WTC11 (cell line): ENCODE measurements around the gene CLSTN2. TPM values are rescaled to one million over a fixed set of nuclear protein-coding genes. Genes with fewer than 3 reads are reported as not detected.

Experiments used
- ATAC-seq: fragments of 200-7000 bp; cut with Tn5 transposase; 2 replicates; pipeline ENCODE4 v1.10.0; 2021; ENCODE audit warnings: mild to moderate bottlenecking, moderate library complexity
- CTCF ChIA-PET: fragments of 300-600 bp; sonication (Branson Sonifier 250); formaldehyde crosslinking; loops from one replicate; lab custom pipeline; 2021; ENCODE audit warnings: antibody characterized with exemption; lab: Charles Lee
- POLR2A ChIA-PET: fragments of 350-600 bp; sonication (Branson Sonifier 250); formaldehyde crosslinking; loops from one replicate; lab custom pipeline; 2021; ENCODE audit warnings: antibody characterized with exemption; lab: Charles Lee
- DNase-seq: peaks from one replicate; pipeline ENCODE4 v3.0.0; 2021; ENCODE audit warnings: low spot score
- H3K27ac Mint-ChIP-seq: 2 replicates; pipeline ENCODE4 v1.8.0; 2021; ENCODE audit warnings: mixed read lengths
- H3K27me3 Mint-ChIP-seq: 2 replicates; pipeline ENCODE4 v1.8.0; 2021; ENCODE audit warnings: low read depth, mild to moderate bottlenecking, moderate library complexity, mixed read lengths
- H3K36me3 Mint-ChIP-seq: 2 replicates; pipeline ENCODE4 v1.8.0; 2021; ENCODE audit warnings: mixed read lengths
- H3K4me1 Mint-ChIP-seq: 2 replicates; pipeline ENCODE4 v1.8.0; 2022; ENCODE audit warnings: mixed read lengths
- H3K4me3 Mint-ChIP-seq: 2 replicates; pipeline ENCODE4 v1.8.0; 2021; ENCODE audit warnings: mild to moderate bottlenecking, moderate library complexity, mixed read lengths
- H3K9me3 Mint-ChIP-seq: 2 replicates; pipeline ENCODE4 v1.8.0; 2021; ENCODE audit warnings: mixed read lengths
- CREM ChIP-seq: sonication (generic); formaldehyde crosslinking; IDR thresholded peaks from 2 replicates; pipeline ENCODE4 v1.8.1; 2022; ENCODE audit warnings: mild to moderate bottlenecking, missing genetic modification reagents, moderate library complexity
- EMX1 ChIP-seq: fragments of 250-450 bp; sonication (Bioruptor Pico); IDR thresholded peaks from 2 replicates; pipeline ENCODE4 v1.8.0; 2021; ENCODE audit warnings: mild to moderate bottlenecking
- FOXP1 ChIP-seq: sonication (generic); formaldehyde crosslinking; IDR thresholded peaks from 2 replicates; pipeline ENCODE4 v1.8.0; 2022; ENCODE audit warnings: missing genetic modification reagents, mild to moderate bottlenecking, moderate library complexity, borderline replicate concordance
- GTF2I ChIP-seq: fragments of 250-450 bp; sonication (Bioruptor Pico); conservative IDR thresholded peaks from 2 replicates; pipeline ENCODE4 v1.4.0; 2021; ENCODE audit warnings: mild to moderate bottlenecking
- JAZF1 ChIP-seq: fragments of 250-450 bp; sonication (Bioruptor Pico); IDR thresholded peaks from 2 replicates; pipeline ENCODE4 v1.9.0; 2021; ENCODE audit warnings: moderate library complexity, mild to moderate bottlenecking, inconsistent platforms
- NR1H2 ChIP-seq: sonication (generic); formaldehyde crosslinking; IDR thresholded peaks from 2 replicates; pipeline ENCODE4 v1.9.0; 2021; ENCODE audit warnings: mild to moderate bottlenecking, moderate library complexity, missing genetic modification reagents
- SMAD3 ChIP-seq: sonication (generic); formaldehyde crosslinking; IDR thresholded peaks from 2 replicates; pipeline ENCODE4 v1.8.0; 2022; ENCODE audit warnings: missing genetic modification reagents, mild to moderate bottlenecking, borderline replicate concordance
- TP53 ChIP-seq: sonication (generic); formaldehyde crosslinking; IDR thresholded peaks from 2 replicates; pipeline ENCODE4 v1.8.1; 2023; ENCODE audit warnings: mild to moderate bottlenecking, missing genetic modification reagents
- ZNF121 ChIP-seq: sonication (generic); formaldehyde crosslinking; IDR thresholded peaks from 2 replicates; pipeline ENCODE4 v1.8.0; 2023; ENCODE audit warnings: missing genetic modification reagents
- ZNF138 ChIP-seq: sonication (generic); formaldehyde crosslinking; conservative IDR thresholded peaks from 2 replicates; pipeline ENCODE4 v1.8.1; 2022; ENCODE audit warnings: mild to moderate bottlenecking, moderate library complexity, missing genetic modification reagents
- ZNF423 ChIP-seq: fragments of 250-450 bp; sonication (Bioruptor Pico); IDR thresholded peaks from 2 replicates; pipeline ENCODE4 v2.1.2; 2022; ENCODE audit warnings: mild to moderate bottlenecking, moderate library complexity
- ZNF425 ChIP-seq: fragments of 250-450 bp; sonication (Bioruptor Pico); conservative IDR thresholded peaks from 2 replicates; pipeline ENCODE4 v1.9.0; 2021; ENCODE audit warnings: mild to moderate bottlenecking
- ZNF532 ChIP-seq: fragments of 250-450 bp; sonication (Bioruptor Pico); IDR thresholded peaks from 2 replicates; pipeline ENCODE4 v1.9.0; 2021; ENCODE audit warnings: mild to moderate bottlenecking, borderline replicate concordance
- ZNF671 ChIP-seq: fragments of 250-450 bp; sonication (Bioruptor Pico); IDR thresholded peaks from 2 replicates; pipeline ENCODE4 v1.8.0; 2021; ENCODE audit warnings: mild to moderate bottlenecking
- ZSCAN18 ChIP-seq: fragments of 250-450 bp; sonication (Bioruptor Pico); IDR thresholded peaks from 2 replicates; pipeline ENCODE4 v2.1.2; 2022; ENCODE audit warnings: mild to moderate bottlenecking, moderate library complexity
- total RNA-seq: library from RNA; stranded (reverse); gene quantifications from 3 replicates; pipeline ENCODE4 v1.2.3, GENCODE V29; 2021

The CLSTN2 gene
- total RNA-seq, 1 experiment from 2014 or later = 0.35 TPM

- no peak for ATAC-seq
- DNase-seq = no peak
- H3K9me3 Mint-ChIP-seq = peaks cover 7% of the 10 kb centered on the region
- H3K27ac Mint-ChIP-seq = peak overlapping the region; percentile 32; the same call in 1 of the 2 replicates
- peaks cover 21% of the 10 kb centered on the region for H3K27me3 Mint-ChIP-seq
- POLR2A ChIA-PET = no interaction called here
- no peak for TF ChIP-seq SMAD3 (CRISPR knock-in tag)
- 0 out of 2 replicates have a peak, but pooled peaks have one; percentile 25 for TF ChIP-seq ZSCAN18 (CRISPR knock-in tag)
- TF ChIP-seq GTF2I (CRISPR knock-in tag) = no peak
- TF ChIP-seq, all 79 proteins: peak for 1
- CTCF ChIA-PET = interaction anchor here (0.6 to 1.5 kb wide), 3 partner anchors 17 to 75 kb away, joined by 3 to 4 read pairs (median 3); no protein-coding TSS in a partner anchor
- peak overlapping the region; percentile 12; the same call in 1 of the 2 replicates for H3K4me3 Mint-ChIP-seq
- H3K36me3 Mint-ChIP-seq = peaks cover 5% of the 10 kb centered on the region
- peaks cover 73% of the 10 kb centered on the region for H3K4me1 Mint-ChIP-seq
Measured at GRCh38 chr3:140203510-140203909, 268.5 kb downstream of the CLSTN2 start.

- ChIA-PET CTCF (interaction anchor here (0.6 to 1.5 kb wide), 3 partner anchors 16 to 1091 kb away, joined by 3 to 4 read pairs (median 3); no protein-coding TSS in a partner anchor), POLR2A (no interaction called here)
- Mint-ChIP-seq H3K27me3 (peaks cover 21% of the 10 kb centered on the region), H3K9me3 (peaks cover 7% of the 10 kb centered on the region), H3K27ac (peak overlapping the region; percentile 85), H3K4me1 (peaks cover 68% of the 10 kb centered on the region), H3K4me3 (peak overlapping the region; percentile 19), H3K36me3 (peaks cover 5% of the 10 kb centered on the region)
- DNase-seq (no peak), ATAC-seq (peak; percentile 67)
- no peak for TF ChIP-seq TP53 (CRISPR knock-in tag)
- no peak for TF ChIP-seq ZNF138
- peak; percentile 58 for TF ChIP-seq ZNF423 (CRISPR knock-in tag)
- TF ChIP-seq ZNF121 (CRISPR knock-in tag) = no peak
- TF ChIP-seq FOXP1 = no peak
- no peak for TF ChIP-seq NR1H2
- TF ChIP-seq ZNF671 (CRISPR knock-in tag) = no peak
- TF ChIP-seq ZNF532 (CRISPR knock-in tag) = no peak
- no peak for TF ChIP-seq JAZF1 (CRISPR knock-in tag)
- 0 out of 2 replicates have a peak, but pooled peaks have one; percentile 25 for TF ChIP-seq CREM (CRISPR knock-in tag)
- TF ChIP-seq EMX1 = 0 out of 2 replicates have a peak, but pooled peaks have one; percentile 52
- TF ChIP-seq ZNF425 = no peak
- 0 out of 2 replicates have a peak, but pooled peaks have one; percentile 53 for TF ChIP-seq ZSCAN18 (CRISPR knock-in tag)
Measured at GRCh38 chr3:140204271-140204984, 269.4 kb downstream of the CLSTN2 start.
